Non-pigmented ciliary epithelial cell (primary cell): ENCODE data around the gene SMARCC1.
"Not testable (repeated sequence)": the region's sequence is repeated elsewhere in the genome, so short reads cannot be mapped to it uniquely, and the experiment has no call there.

ENCODE experiments used
- DNase-seq: peaks from one replicate; pipeline ENCODE4 v3.0.0-alpha.2; 2010; ENCODE audit warnings: low read depth

The SMARCC1 gene

GRCh38 chr3:47781685-47782445 is at the start of gene SMARCC1:
Gene SMARCC1 (minus strand): TSS chr3:47781893. CDS start chr3:47781797, 96 bp downstream.
- peak; percentile 83 for DNase-seq

GRCh38 chr3:47829482-47829881 is 47.8 kb upstream of the SMARCC1 start:
- DNase-seq, result not testable (repeated sequence)

GRCh38 chr3:47825590-47825989 is 43.9 kb upstream of the SMARCC1 start:
- DNase-seq, result no peak

GRCh38 chr3:47824541-47825473 is 43.1 kb upstream of the SMARCC1 start:
- DNase-seq, result no peak

GRCh38 chr3:47817609-47818008 is 35.9 kb upstream of the SMARCC1 start:
- DNase-seq, result no peak

GRCh38 chr3:47813551-47814177 is 32.0 kb upstream of the SMARCC1 start:
- no peak for DNase-seq

- no peak for DNase-seq
Observed at GRCh38 chr3:47804577-47804976, 22.9 kb upstream of the SMARCC1 start.

- no peak for DNase-seq
Observed at GRCh38 chr3:47803480-47804025, 21.9 kb upstream of the SMARCC1 start.

GRCh38 chr3:47802734-47803479 is 21.2 kb upstream of the SMARCC1 start, which contains the start of gene DHX30:
Gene DHX30 (plus strand): TSS chr3:47803138. CDS start chr3:47810684, 7,546 bp downstream.
- DNase-seq, result peak; percentile 40

GRCh38 chr3:47799733-47800132 is 18.0 kb upstream of the SMARCC1 start:
- DNase-seq, result no peak

- no peak for DNase-seq
Observed at GRCh38 chr3:47794544-47794943, 12.9 kb upstream of the SMARCC1 start.

- DNase-seq, result no peak
Observed at GRCh38 chr3:47792699-47793098, 11.0 kb upstream of the SMARCC1 start.

- no peak for DNase-seq
Observed at GRCh38 chr3:47791193-47791855, 9.6 kb upstream of the SMARCC1 start.

- DNase-seq, result no peak
Observed at GRCh38 chr3:47783673-47784072, 2.0 kb upstream of the SMARCC1 start.

- DNase-seq, result no peak
Observed at GRCh38 chr3:47782446-47783308, 984 bp upstream of the SMARCC1 start.

- DNase-seq, result no peak
Observed at GRCh38 chr3:47780741-47781684, 680 bp downstream of the SMARCC1 start.

- no peak for DNase-seq
Observed at GRCh38 chr3:47778746-47779145, 2.9 kb downstream of the SMARCC1 start.

GRCh38 chr3:47772788-47773187 is 8.9 kb downstream of the SMARCC1 start:
- no peak for DNase-seq

GRCh38 chr3:47772047-47772446 is 9.6 kb downstream of the SMARCC1 start:
- DNase-seq, result no peak
